ENCODE data around the gene KLHL29.

Gene KLHL29

GRCh38 chr2:23529659-23530058, 144.7 kb downstream of the KLHL29 start:
- no peaks in the 10 kb centered on the region for H3K9me3 ChIP-seq (ENCODE audit: insufficient read depth, low read length, severe bottlenecking)
- no peak overlapping the region for H3K4me3 ChIP-seq (ENCODE audit: low read depth in 1 of 2, low read length in 2 of 2)
- H2AFZ ChIP-seq (ENCODE audit: low read depth, low read length), result no peak overlapping the region
- H3K79me2 ChIP-seq (ENCODE audit: insufficient read depth, low read length), result no peaks in the 10 kb centered on the region
- H3K9ac ChIP-seq (ENCODE audit: low read depth, low read length), result no peak overlapping the region
- TF ChIP-seq EZH2 (IDR thresholded peaks at IDR 0.05; ENCODE audit: borderline replicate concordance, low read depth, low read length, severe bottlenecking), result no peak
- TF ChIP-seq CTCF (IDR thresholded peaks at IDR 0.05; ENCODE audit: borderline replicate concordance, extremely low read depth, low read length, poor library complexity, severe bottlenecking), result no peak
- H4K20me1 ChIP-seq (ENCODE audit: insufficient read depth, low read length), result peaks cover 67% of the 10 kb centered on the region
- peaks cover 30% of the 10 kb centered on the region for H3K4me1 ChIP-seq (ENCODE audit: insufficient read depth, low read length)
- ATAC-seq (ENCODE audit: insufficient read depth, low read depth), result no peak
- H3K27ac ChIP-seq (ENCODE audit: low read length), result no peak overlapping the region
- no peak overlapping the region for H3K4me2 ChIP-seq (ENCODE audit: insufficient read depth, low read length)
- H3K27me3 ChIP-seq (ENCODE audit: insufficient read depth, low read length, poor library complexity), result peaks cover 5% of the 10 kb centered on the region
- no peak for DNase-seq
- H3K36me3 ChIP-seq (ENCODE audit: insufficient read depth, low read length), result no peaks in the 10 kb centered on the region

- peaks cover 62% of the 10 kb centered on the region for H4K20me1 ChIP-seq (ENCODE audit: insufficient read depth, low read length)
- ATAC-seq (ENCODE audit: insufficient read depth, low read depth) (no peak), DNase-seq (no peak)
- H3K4me3 ChIP-seq (ENCODE audit: low read depth in 1 of 2, low read length in 2 of 2), result no peak overlapping the region
- H3K36me3 ChIP-seq (ENCODE audit: insufficient read depth, low read length), result no peaks in the 10 kb centered on the region
- H3K9ac ChIP-seq (ENCODE audit: low read depth, low read length), result no peak overlapping the region
- TF ChIP-seq EZH2 (IDR thresholded peaks at IDR 0.05; ENCODE audit: borderline replicate concordance, low read depth, low read length, severe bottlenecking) (no peak), CTCF (IDR thresholded peaks at IDR 0.05; ENCODE audit: borderline replicate concordance, extremely low read depth, low read length, poor library complexity, severe bottlenecking) (no peak)
- peaks cover 30% of the 10 kb centered on the region for H3K4me1 ChIP-seq (ENCODE audit: insufficient read depth, low read length)
- H3K4me2 ChIP-seq (ENCODE audit: insufficient read depth, low read length), result no peak overlapping the region
- H3K27me3 ChIP-seq (ENCODE audit: insufficient read depth, low read length, poor library complexity), result peaks cover 5% of the 10 kb centered on the region
- no peaks in the 10 kb centered on the region for H3K9me3 ChIP-seq (ENCODE audit: insufficient read depth, low read length, severe bottlenecking)
- H3K79me2 ChIP-seq (ENCODE audit: insufficient read depth, low read length), result no peaks in the 10 kb centered on the region
- no peak overlapping the region for H3K27ac ChIP-seq (ENCODE audit: low read length)
- H2AFZ ChIP-seq (ENCODE audit: low read depth, low read length), result no peak overlapping the region
Measured at GRCh38 chr2:23530206-23530908, 145.4 kb downstream of the KLHL29 start.

- H3K27ac ChIP-seq (ENCODE audit: low read length), result no peak overlapping the region
- peaks cover 5% of the 10 kb centered on the region for H3K27me3 ChIP-seq (ENCODE audit: insufficient read depth, low read length, poor library complexity)
- no peak overlapping the region for H3K4me2 ChIP-seq (ENCODE audit: insufficient read depth, low read length)
- H3K36me3 ChIP-seq (ENCODE audit: insufficient read depth, low read length), result no peaks in the 10 kb centered on the region
- no peaks in the 10 kb centered on the region for H3K79me2 ChIP-seq (ENCODE audit: insufficient read depth, low read length)
- H3K9me3 ChIP-seq (ENCODE audit: insufficient read depth, low read length, severe bottlenecking), result no peaks in the 10 kb centered on the region
- H2AFZ ChIP-seq (ENCODE audit: low read depth, low read length), result no peak overlapping the region
- peaks cover 30% of the 10 kb centered on the region for H3K4me1 ChIP-seq (ENCODE audit: insufficient read depth, low read length)
- H3K4me3 ChIP-seq (ENCODE audit: low read depth in 1 of 2, low read length in 2 of 2), result no peak overlapping the region
- DNase-seq (no peak), ATAC-seq (ENCODE audit: insufficient read depth, low read depth) (no peak)
- H3K9ac ChIP-seq (ENCODE audit: low read depth, low read length), result no peak overlapping the region
- TF ChIP-seq EZH2 (IDR thresholded peaks at IDR 0.05; ENCODE audit: borderline replicate concordance, low read depth, low read length, severe bottlenecking) (no peak), CTCF (IDR thresholded peaks at IDR 0.05; ENCODE audit: borderline replicate concordance, extremely low read depth, low read length, poor library complexity, severe bottlenecking) (no peak)
- H4K20me1 ChIP-seq (ENCODE audit: insufficient read depth, low read length), result peaks cover 59% of the 10 kb centered on the region
Measured at GRCh38 chr2:23530909-23531276, 145.9 kb downstream of the KLHL29 start.

All from DND-41 (cell line).